ENCODE measurements around the gene CDKN1A. TPM values are rescaled to one million over a fixed set of nuclear protein-coding genes. Genes with fewer than 3 reads are reported as not detected.

The CDKN1A gene
- total and polyA plus RNA-seq, 10 of the 15 experiments (the other 5 are each of a cell fraction or from before 2014, with no cell fraction given): 25.2 to 637 (median 216) TPM

- CTCF ChIA-PET: interaction anchor here (1.0 to 1.3 kb wide), 3 partner anchors 11 to 33 kb away, joined by 3 to 6 read pairs (median 3); no protein-coding TSS in a partner anchor
- no peak for FAIRE-seq
Observed at GRCh38 chr6:36634317-36635108, 44.0 kb upstream of the CDKN1A start.

More at GRCh38 chr6:36634317-36635108, 44.0 kb upstream of the CDKN1A start:
- Histone ChIP-seq H3K36me3 (ENCODE audit: control insufficient read depth in 2 of 2, insufficient read depth in 2 of 2, low read length in 1 of 2) (no peaks in the 10 kb centered on the region), H3K4me3 (no peak overlapping the region), H2AFZ (ENCODE audit: control insufficient read depth, low read depth, low read length) (no peak overlapping the region), H4K20me1 (ENCODE audit: control insufficient read depth, insufficient read depth) (no peaks in the 10 kb centered on the region), H3K27me3 (replicated peaks in 1 of 2; ENCODE audit: control insufficient read depth in 2 of 2, insufficient read depth in 2 of 2, low read length in 1 of 2) (no peaks in the 10 kb centered on the region), H3K79me2 (ENCODE audit: control insufficient read depth, insufficient read depth, low read length) (no peaks in the 10 kb centered on the region), H3K4me2 (ENCODE audit: control insufficient read depth, insufficient read depth) (no peak overlapping the region), H3K9ac (ENCODE audit: control insufficient read depth, insufficient read depth, low read length) (no peak overlapping the region), H3K27ac (ENCODE audit: control insufficient read depth, insufficient read depth) (no peak overlapping the region), H3K4me1 (ENCODE audit: control insufficient read depth, insufficient read depth, low read length) (peaks cover 11% of the 10 kb centered on the region), H3K9me3 (replicated peaks; ENCODE audit: control insufficient read depth, insufficient read depth, low read length) (no peaks in the 10 kb centered on the region)
- in situ Hi-C loops (cut with MboI): no loop called here
- BruUV-seq (replicated peaks): no TSS peak
- intact Hi-C loops (cut with micrococcal nuclease; ENCODE audit: unreplicated experiment): no loop called here
- ChIA-PET RAD21 (ENCODE audit: unreplicated experiment) (no interaction called here), SMC1A (ENCODE audit: uncharacterized antibody, unreplicated experiment) (interaction anchor here (2.0 to 2.2 kb wide), 2 partner anchors 9 to 17 kb away, joined by 5 to 6 read pairs; no protein-coding TSS in a partner anchor), POLR2A (no interaction called here)
- TF ChIP-seq STAT3 (IDR thresholded peaks at IDR 0.05; ENCODE audit: low read depth, low read length) (no peak), FOS (IDR thresholded peaks at IDR 0.05; ENCODE audit: borderline replicate concordance, extremely low read depth, insufficient read length) (no peak), KAT2A (conservative IDR thresholded peaks at IDR 0.05; ENCODE audit: control insufficient read depth, low read depth, low read length) (no peak), TAF1 (IDR thresholded peaks at IDR 0.05; ENCODE audit: borderline replicate concordance, low read depth, low read length) (no peak), MEF2B (IDR thresholded peaks at IDR 0.05; ENCODE audit: partially characterized antibody, poor library complexity, severe bottlenecking) (no peak), LARP7 (IDR thresholded peaks at IDR 0.05) (no peak), RBBP5 (conservative IDR thresholded peaks at IDR 0.05) (no peak), ZNF384 (IDR thresholded peaks at IDR 0.05; ENCODE audit: borderline replicate concordance, low read depth, low read length) (no peak), PML (IDR thresholded peaks at IDR 0.05; ENCODE audit: low read length) (no peak), SIX5 (IDR thresholded peaks at IDR 0.05; ENCODE audit: low read depth, low read length, severe bottlenecking) (no peak), CHD1 (IDR thresholded peaks at IDR 0.05; ENCODE audit: low read depth, low read length) (no peak), NFYB (IDR thresholded peaks at IDR 0.05; ENCODE audit: insufficient read depth, low read depth, low read length) (no peak), ZBTB11 (CRISPR knock-in tag; IDR thresholded peaks at IDR 0.05) (no peak), NR2C2 (IDR thresholded peaks at IDR 0.05; ENCODE audit: borderline replicate concordance, control insufficient read depth, insufficient read length, low read depth) (no peak), SUPT20H (IDR thresholded peaks at IDR 0.05; ENCODE audit: borderline replicate concordance, control insufficient read depth, low read depth, low read length) (no peak), ZNF207 (IDR thresholded peaks at IDR 0.05; ENCODE audit: borderline replicate concordance) (no peak), TARDBP (IDR thresholded peaks at IDR 0.05; ENCODE audit: borderline replicate concordance) (no peak)
- ATAC-seq (no peak), DNase-seq (ENCODE audit: low read depth, low spot score) (no peak)
- WGBS (ENCODE audit: insufficient coverage, insufficient replicate concordance, low lambda C conversion rate, missing lambda C conversion rate): 81% methylated on average over 16 of the region's 16 CpGs
